Nephron progenitor cell (in vitro differentiated cells): ENCODE results near the gene SLC35G6.

Experiments used
- DNase-seq: peaks from one replicate; pipeline ENCODE4 v3.0.0; 2021
- H3K27ac Mint-ChIP-seq: 2 replicates; pipeline ENCODE4 v1.8.0; 2021; ENCODE audit warnings: mild to moderate bottlenecking, moderate library complexity, mixed read lengths
- H3K27me3 Mint-ChIP-seq: 2 replicates; pipeline ENCODE4 v1.8.0; 2021; ENCODE audit warnings: mild to moderate bottlenecking, low read depth, mixed read lengths; ENCODE audit not compliant: poor library complexity
- H3K36me3 Mint-ChIP-seq: 2 replicates; pipeline ENCODE4 v1.8.0; 2021; ENCODE audit warnings: low read depth, mixed read lengths
- H3K4me1 Mint-ChIP-seq: 2 replicates; pipeline ENCODE4 v1.8.0; 2021; ENCODE audit warnings: mixed read lengths
- H3K4me3 Mint-ChIP-seq: 2 replicates; pipeline ENCODE4 v1.8.0; 2021; ENCODE audit warnings: mild to moderate bottlenecking, moderate library complexity, mixed read lengths
- H3K9me3 Mint-ChIP-seq: 2 replicates; pipeline ENCODE4 v1.8.0; 2021; ENCODE audit warnings: mild to moderate bottlenecking, moderate library complexity, mixed read lengths
- CTCF ChIP-seq: fragments of 200-600 bp; sonication (generic); IDR thresholded peaks from 2 replicates; pipeline ENCODE4 v1.5.0; 2021; ENCODE audit warnings: antibody characterized with exemption

The SLC35G6 gene

GRCh38 chr17:7465597-7466275 lies 15.5 kb upstream of the SLC35G6 start:
- Mint-ChIP-seq H3K4me1 (peaks cover 44% of the 10 kb centered on the region), H3K4me3 (no peak overlapping the region), H3K9me3 (no peaks in the 10 kb centered on the region), H3K27me3 (peaks cover 2% of the 10 kb centered on the region), H3K27ac (peak overlapping the region; percentile 15), H3K36me3 (peaks cover 22% of the 10 kb centered on the region)
- no peak for DNase-seq
- TF ChIP-seq CTCF: no peak

- TF ChIP-seq CTCF: no peak
- Mint-ChIP-seq H3K9me3 (no peaks in the 10 kb centered on the region), H3K36me3 (peaks cover 18% of the 10 kb centered on the region), H3K27me3 (peaks cover 2% of the 10 kb centered on the region), H3K27ac (peak overlapping the region; percentile 29), H3K4me3 (no peak overlapping the region), H3K4me1 (peaks cover 40% of the 10 kb centered on the region)
- DNase-seq: no peak
Measured at GRCh38 chr17:7466318-7466638, 15.0 kb upstream of the SLC35G6 start.

- Mint-ChIP-seq H3K9me3 (no peaks in the 10 kb centered on the region), H3K27me3 (peaks cover 2% of the 10 kb centered on the region), H3K4me3 (no peak overlapping the region), H3K27ac (peak overlapping the region; percentile 71), H3K4me1 (peaks cover 42% of the 10 kb centered on the region), H3K36me3 (peaks cover 15% of the 10 kb centered on the region)
- DNase-seq: no peak
- no peak for TF ChIP-seq CTCF
Measured at GRCh38 chr17:7466639-7467341, 14.5 kb upstream of the SLC35G6 start.

- Mint-ChIP-seq H3K27me3 (peaks cover 2% of the 10 kb centered on the region), H3K4me1 (peaks cover 44% of the 10 kb centered on the region), H3K9me3 (no peaks in the 10 kb centered on the region), H3K4me3 (peak overlapping the region; percentile 20), H3K36me3 (peaks cover 15% of the 10 kb centered on the region), H3K27ac (peak overlapping the region; percentile 71)
- DNase-seq: no peak
- TF ChIP-seq CTCF: no peak
Measured at GRCh38 chr17:7467498-7467897, 13.7 kb upstream of the SLC35G6 start.

GRCh38 chr17:7468290-7468689 lies 13.0 kb upstream of the SLC35G6 start:
- no peak for TF ChIP-seq CTCF
- DNase-seq: no peak
- Mint-ChIP-seq H3K9me3 (no peaks in the 10 kb centered on the region), H3K27ac (peak overlapping the region; percentile 90), H3K27me3 (peaks cover 2% of the 10 kb centered on the region), H3K36me3 (peaks cover 15% of the 10 kb centered on the region), H3K4me1 (peaks cover 44% of the 10 kb centered on the region), H3K4me3 (peak overlapping the region; percentile 19)
